ENCODE data around the gene AP2A2.

DNA sequence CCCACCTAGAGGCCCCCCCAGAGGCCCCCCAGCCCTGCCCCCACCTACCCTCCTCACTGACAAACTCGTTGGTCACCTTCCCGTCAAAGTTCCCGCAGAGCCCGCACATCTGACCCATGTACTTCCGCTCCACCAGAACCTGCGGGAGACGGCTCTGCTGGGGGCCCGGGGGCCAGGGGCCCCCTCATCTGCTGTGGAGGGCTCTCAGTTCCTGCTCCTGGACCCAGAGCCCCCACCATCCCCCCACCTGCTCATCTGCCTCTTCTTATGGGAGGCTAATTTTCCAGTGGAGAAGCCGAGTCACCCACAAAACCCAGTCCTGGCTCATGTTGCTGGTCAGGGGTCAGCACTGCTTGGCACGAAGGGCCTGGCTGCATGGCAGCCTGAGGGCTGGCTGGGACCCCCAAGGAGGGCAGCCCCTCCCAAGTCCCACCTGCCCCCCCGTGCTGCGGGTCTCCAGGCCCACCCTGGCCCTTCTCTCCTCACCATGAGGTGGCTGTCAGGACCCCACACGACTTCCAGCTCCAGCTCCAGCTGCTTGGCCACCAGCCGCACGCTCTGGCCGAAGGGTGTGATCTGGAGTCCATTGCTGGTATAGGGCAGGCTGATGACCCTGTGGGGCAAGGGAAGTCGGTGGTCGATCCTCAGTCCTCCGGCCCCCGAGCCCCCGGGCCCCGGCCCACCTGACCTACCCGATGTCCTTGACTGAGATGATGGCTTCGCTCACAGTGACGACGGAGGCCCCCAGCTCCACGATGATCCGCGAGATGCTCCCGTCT, 105.6 kb downstream of the AP2A2 start:
- TF ChIP-seq, protein P1, sequence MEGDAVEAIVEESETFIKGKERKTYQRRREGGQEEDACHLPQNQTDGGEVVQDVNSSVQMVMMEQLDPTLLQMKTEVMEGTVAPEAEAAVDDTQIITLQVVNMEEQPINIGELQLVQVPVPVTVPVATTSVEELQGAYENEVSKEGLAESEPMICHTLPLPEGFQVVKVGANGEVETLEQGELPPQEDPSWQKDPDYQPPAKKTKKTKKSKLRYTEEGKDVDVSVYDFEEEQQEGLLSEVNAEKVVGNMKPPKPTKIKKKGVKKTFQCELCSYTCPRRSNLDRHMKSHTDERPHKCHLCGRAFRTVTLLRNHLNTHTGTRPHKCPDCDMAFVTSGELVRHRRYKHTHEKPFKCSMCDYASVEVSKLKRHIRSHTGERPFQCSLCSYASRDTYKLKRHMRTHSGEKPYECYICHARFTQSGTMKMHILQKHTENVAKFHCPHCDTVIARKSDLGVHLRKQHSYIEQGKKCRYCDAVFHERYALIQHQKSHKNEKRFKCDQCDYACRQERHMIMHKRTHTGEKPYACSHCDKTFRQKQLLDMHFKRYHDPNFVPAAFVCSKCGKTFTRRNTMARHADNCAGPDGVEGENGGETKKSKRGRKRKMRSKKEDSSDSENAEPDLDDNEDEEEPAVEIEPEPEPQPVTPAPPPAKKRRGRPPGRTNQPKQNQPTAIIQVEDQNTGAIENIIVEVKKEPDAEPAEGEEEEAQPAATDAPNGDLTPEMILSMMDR (IDR thresholded peaks at IDR 0.05) = no peak
- TF ChIP-seq, protein P2, sequence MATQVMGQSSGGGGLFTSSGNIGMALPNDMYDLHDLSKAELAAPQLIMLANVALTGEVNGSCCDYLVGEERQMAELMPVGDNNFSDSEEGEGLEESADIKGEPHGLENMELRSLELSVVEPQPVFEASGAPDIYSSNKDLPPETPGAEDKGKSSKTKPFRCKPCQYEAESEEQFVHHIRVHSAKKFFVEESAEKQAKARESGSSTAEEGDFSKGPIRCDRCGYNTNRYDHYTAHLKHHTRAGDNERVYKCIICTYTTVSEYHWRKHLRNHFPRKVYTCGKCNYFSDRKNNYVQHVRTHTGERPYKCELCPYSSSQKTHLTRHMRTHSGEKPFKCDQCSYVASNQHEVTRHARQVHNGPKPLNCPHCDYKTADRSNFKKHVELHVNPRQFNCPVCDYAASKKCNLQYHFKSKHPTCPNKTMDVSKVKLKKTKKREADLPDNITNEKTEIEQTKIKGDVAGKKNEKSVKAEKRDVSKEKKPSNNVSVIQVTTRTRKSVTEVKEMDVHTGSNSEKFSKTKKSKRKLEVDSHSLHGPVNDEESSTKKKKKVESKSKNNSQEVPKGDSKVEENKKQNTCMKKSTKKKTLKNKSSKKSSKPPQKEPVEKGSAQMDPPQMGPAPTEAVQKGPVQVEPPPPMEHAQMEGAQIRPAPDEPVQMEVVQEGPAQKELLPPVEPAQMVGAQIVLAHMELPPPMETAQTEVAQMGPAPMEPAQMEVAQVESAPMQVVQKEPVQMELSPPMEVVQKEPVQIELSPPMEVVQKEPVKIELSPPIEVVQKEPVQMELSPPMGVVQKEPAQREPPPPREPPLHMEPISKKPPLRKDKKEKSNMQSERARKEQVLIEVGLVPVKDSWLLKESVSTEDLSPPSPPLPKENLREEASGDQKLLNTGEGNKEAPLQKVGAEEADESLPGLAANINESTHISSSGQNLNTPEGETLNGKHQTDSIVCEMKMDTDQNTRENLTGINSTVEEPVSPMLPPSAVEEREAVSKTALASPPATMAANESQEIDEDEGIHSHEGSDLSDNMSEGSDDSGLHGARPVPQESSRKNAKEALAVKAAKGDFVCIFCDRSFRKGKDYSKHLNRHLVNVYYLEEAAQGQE (IDR thresholded peaks at IDR 0.05; ENCODE audit: insufficient read depth in 1 of 2, low read depth in 2 of 2, low read length in 1 of 2) = no peak
